HG02571 (cell line): ENCODE results near the gene ACIN1.
"Not testable (repeated sequence)": the region's sequence is repeated elsewhere in the genome, so short reads cannot be mapped to it uniquely, and the experiment has no call there.

Experiments
- ATAC-seq: cut with Tn5 transposase; IDR thresholded peaks from one replicate; pipeline ENCODE4 v1.9.1; 2021; ENCODE audit warnings: mild to moderate bottlenecking, moderate library complexity; ENCODE audit not compliant: unreplicated experiment

Gene ACIN1

DNA sequence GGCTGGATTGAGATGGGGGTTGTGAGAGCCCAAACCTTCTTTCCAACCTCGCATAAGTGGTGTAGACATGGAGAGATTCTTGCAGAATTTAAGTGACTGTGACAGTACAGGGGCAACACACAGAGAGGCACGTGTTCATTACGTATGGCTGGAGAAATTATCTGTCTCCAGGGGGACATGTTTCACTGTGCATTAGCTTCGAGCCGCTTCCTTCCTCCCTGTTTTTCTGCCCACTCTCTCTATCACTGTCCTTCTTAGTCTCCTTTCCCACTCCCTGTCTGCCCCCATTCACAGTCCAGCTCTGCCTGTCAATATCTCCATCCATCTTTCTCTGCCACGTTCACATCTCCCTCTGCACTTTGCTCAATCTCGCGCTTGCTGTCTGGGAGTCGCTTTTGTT is 73.5 kb downstream of the ACIN1 start:
- no peak for ATAC-seq

DNA sequence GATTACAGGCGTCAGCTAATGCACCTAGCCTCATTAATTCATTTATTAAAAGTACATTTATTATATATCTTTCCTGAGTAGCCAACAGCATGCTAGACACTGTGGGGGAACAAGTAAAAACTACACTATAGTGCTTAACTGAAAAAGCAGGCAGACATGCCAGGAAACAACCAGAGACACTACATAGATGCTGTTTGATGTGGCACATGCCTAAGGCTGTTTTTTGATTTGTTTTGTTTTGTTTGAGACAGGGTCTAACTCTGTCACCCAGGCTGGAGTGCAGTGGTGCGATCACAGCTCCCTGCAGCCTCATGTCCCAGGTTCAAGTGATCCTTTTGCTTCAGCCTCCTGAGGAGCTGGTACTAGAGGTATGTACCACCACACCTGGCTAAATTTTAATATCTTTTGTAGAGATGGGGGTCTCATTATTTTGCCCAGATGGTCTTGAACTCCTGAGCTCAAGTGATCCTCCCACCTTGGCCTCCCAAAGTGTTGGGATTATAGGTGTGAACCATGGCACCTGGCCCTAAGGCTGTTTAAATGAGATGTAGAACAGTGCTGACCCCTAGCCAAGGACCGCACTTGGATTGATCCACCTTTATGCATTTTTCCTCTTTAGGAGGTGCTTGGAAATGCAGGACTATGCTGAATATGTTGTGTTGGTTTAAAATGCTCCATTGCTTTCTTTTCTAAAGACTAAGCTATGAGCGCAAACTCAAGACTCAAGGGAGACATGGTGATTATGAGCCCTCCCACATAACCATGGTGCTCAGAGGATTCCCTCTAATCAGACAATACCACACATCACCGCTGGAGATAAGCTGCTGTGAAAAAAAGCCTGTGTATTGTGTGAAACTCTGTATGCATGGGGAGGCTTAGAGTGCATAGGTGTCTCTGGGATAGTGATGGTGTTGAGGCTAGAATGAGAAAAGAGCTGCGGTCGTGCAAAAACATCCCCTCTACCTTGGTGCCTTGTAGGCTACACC is 74.5 kb downstream of the ACIN1 start:
- ATAC-seq, result no peak

DNA sequence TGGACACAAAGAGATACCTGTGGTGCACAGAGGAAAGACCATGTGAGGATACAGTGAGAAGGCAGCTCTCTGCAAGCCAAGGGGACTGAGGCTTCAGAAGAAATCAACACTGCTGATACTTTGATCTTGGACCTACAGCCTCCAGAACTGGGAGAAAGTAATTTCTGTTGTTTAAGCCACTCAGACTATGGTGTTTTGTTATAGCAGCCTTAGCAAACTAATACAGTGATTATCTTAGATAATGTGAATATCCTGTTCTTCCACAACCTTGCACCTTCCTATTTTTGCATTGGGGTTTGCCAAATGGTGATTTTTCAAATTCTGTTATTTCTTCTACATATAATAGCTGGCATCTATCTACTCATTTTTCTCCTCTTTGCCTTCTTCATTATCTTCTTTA is 76.8 kb downstream of the ACIN1 start:
- ATAC-seq, result no peak

DNA sequence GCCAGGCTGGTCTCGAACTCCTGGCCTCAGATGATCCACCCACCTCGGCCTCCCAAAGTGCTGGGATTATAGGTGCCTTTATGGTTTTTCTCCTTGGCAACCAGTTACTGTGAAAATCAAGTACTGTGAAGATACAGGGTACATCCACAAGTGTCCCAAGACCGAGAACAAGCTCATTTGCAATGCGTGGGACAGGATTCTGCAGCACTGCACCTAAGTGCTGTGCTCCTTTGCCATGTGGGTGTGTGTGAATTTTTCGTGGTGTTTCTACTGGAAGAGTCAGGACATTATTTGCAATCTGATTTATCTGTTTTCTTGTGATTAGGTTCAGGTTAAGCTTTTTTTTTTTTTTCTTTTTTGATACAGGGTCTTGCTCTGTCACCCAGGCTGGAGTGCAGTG is 77.8 kb downstream of the ACIN1 start:
- ATAC-seq, result no peak

DNA sequence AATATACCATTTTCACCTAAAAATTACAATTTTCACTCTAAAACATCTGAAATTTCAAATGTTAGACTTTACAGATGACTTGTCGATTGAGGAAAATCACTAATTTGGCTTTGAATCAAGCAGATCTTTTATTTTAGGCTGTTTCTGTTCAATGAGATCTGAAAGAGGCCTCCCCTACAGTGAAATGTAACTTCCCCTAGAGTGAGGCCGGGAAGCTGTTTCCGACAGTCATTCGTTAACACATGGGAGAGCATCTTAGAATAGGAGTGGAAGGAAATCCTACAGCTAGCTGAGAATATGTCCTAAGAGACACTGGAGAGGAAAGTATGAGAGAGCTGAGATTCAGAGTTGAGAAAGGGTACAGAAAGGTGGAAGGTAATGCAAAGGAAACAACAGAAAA is 79.3 kb downstream of the ACIN1 start:
- no peak for ATAC-seq

DNA sequence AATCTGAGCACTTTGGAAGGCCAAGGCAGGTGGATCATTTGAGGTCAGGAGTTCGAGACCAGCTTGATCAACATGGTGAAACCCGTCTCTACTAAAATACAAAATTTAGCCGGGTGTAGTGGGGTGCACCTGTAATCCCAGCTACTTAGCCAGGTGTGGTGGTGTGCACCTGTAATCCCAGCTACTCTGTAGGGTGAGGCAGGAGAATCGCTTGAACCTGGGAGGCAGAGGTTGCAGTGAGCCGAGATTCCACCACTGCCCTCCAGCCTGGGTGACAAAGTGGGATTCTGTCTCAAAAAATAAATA is 81.2 kb downstream of the ACIN1 start:
- not testable (repeated sequence) for ATAC-seq

DNA sequence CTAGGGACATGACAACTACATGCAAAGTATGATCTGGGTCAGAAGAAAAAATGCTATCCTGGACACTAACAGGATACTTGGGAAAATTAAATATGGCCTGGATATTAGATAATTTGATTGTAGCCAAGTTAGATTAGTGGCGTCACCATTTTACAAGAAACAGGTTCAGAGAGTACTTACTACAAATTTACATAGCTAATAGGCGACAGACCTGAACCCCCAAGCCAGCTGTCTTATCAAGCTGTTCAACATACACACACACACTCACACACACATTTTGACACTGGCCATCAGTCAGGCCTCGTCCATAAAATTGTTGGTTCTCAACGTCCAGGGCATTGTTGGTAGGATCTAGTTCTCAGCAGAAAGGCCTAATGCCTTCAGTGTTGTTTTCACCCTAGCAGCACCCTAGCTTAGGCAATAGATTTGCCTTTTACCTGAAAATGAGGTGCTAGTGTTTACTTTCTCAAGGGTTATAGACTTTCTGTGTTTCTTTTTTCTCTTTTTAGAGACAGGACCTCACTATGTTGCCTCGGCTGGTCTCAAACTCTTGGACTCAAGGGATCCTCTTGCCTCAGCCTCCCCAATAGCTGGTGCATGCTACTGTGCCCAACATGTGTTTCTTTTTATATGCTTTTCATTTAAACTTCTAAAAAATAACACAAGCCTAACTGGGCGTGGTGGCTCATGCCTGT is 81.7 kb downstream of the ACIN1 start:
- ATAC-seq, result no peak

DNA sequence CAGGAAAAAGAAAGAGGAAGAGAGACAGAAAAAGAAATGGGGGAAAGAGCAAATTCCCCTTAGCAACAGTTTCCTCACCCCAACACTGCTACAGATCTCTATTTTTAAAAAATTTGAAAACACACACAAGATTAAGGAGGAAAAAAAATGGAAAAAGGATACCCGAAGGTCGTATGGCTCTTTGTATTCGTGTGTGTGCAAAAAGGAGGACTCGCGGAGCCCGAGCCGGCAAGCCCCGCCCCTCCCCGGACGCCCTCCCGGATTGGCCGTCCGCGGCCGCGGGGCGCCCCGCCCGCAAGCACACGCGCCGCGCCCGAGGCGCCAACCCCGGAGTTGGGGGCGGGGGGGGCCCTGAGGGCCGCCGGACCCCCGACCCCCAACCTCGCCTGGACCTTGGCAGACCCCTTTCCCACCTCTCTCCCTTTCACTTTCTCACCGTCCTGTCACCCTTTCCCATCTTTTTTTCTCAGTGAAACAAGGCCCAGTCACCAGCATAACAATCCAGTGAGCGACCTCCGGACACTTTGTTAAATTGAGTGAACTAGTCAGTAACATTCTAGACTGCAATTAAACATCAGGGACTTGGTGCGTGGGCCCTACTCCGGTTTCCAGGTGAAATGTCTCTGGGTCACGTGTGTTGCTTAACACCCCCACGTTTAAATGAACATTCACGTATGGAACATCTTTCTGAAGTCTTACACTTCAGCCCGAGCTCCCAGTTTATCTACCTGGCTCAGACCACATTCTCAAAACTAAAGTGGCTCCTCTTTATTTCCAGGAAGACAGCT is 84.8 kb downstream of the ACIN1 start, which contains the start of gene C14orf93:
C14orf93 (minus strand) TSS at position 205 of the 788 bp plus-strand sequence. CDS start 11,120 bp downstream, outside the sequence.
- ATAC-seq, result no peak

DNA sequence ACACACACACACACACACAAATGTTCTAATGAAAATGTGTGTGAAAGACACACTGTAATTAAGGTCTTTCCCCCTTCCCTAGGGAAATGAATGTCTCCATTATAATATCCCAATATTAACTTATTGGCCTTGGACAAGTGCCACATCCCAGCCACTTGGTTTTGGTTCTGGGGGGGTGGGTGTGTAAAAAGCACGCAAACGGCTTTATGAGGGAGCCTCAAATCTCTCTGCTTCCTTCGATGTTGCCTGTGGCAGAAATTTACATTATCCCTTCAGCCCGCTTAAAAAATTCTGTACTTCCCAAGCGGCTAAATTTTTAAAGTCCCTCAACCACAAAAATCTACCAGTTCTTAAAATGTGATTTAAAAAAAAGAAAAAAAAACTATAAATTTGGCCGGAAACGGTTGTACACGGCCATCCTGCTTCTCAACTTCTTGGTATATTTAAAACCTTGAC is 85.4 kb downstream of the ACIN1 start:
- ATAC-seq, result no peak

DNA sequence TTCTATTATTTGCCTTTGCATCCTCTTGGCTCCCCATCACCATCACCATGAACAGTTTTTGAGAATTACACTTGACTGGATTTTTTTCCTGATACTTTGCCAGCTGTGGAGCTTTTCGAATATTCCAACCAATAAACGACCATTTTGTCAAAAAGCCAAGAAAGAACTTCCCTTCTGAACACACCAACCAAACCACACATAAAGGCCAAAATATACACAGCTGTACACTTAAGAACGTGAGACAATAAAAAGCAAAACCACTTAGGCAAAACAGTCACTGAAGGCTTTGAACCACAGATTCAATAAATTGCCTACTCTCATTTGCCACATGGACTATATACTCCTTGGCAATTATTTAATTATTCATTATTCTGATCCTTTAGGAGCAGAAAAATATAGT is 86.1 kb downstream of the ACIN1 start:
- no peak for ATAC-seq
